Measurements from ENCODE around the gene ZNF318.
"Not testable (repeated sequence)": the region's sequence is repeated elsewhere in the genome, so short reads cannot be mapped to it uniquely, and the experiment has no call there.

Gene ZNF318

GRCh38 chr6:43306086-43306485, 63.4 kb downstream of the ZNF318 start:
- DNase-seq (ENCODE audit: low read depth): no peak
- TF ChIP-seq, protein P1, sequence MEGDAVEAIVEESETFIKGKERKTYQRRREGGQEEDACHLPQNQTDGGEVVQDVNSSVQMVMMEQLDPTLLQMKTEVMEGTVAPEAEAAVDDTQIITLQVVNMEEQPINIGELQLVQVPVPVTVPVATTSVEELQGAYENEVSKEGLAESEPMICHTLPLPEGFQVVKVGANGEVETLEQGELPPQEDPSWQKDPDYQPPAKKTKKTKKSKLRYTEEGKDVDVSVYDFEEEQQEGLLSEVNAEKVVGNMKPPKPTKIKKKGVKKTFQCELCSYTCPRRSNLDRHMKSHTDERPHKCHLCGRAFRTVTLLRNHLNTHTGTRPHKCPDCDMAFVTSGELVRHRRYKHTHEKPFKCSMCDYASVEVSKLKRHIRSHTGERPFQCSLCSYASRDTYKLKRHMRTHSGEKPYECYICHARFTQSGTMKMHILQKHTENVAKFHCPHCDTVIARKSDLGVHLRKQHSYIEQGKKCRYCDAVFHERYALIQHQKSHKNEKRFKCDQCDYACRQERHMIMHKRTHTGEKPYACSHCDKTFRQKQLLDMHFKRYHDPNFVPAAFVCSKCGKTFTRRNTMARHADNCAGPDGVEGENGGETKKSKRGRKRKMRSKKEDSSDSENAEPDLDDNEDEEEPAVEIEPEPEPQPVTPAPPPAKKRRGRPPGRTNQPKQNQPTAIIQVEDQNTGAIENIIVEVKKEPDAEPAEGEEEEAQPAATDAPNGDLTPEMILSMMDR (conservative IDR thresholded peaks at IDR 0.05; ENCODE audit: low read depth, low read length): no peak
- H3K4me3 ChIP-seq (ENCODE audit: low read depth, low read length): no peak overlapping the region

GRCh38 chr6:43304882-43305281, 64.6 kb downstream of the ZNF318 start:
- H3K4me3 ChIP-seq (ENCODE audit: low read depth, low read length): no peak overlapping the region
- no peak for DNase-seq (ENCODE audit: low read depth)
- TF ChIP-seq, protein P1 (conservative IDR thresholded peaks at IDR 0.05; ENCODE audit: low read depth, low read length): no peak

DNA sequence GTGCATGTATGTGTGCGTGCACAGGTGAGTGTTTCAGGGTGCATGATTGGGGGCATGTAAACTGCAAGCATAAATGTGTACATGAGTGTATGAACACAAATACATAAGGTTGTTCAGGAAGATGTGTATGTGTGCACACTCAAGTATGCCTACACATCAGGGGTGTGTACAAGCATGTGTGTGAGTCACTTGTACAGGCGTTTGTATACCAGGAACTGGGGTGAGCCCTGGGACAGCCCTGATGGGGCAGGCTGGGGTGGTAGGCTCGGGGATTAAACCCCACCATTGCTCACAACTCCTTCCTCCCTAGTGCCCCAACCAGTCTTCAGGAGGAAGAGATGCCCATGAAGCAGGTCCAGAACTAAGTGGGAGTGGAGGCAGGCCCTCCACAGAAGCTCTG, 65.1 kb downstream of the ZNF318 start:
- H3K4me3 ChIP-seq (ENCODE audit: low read depth, low read length): no peak overlapping the region
- DNase-seq (ENCODE audit: low read depth): no peak
- TF ChIP-seq, protein P1 (conservative IDR thresholded peaks at IDR 0.05; ENCODE audit: low read depth, low read length): no peak

- no peak for DNase-seq (ENCODE audit: low read depth)
- no peak overlapping the region for H3K4me3 ChIP-seq (ENCODE audit: low read depth, low read length)
- TF ChIP-seq, protein P1 (conservative IDR thresholded peaks at IDR 0.05; ENCODE audit: low read depth, low read length): no peak
These were observed 65.6 kb downstream of the ZNF318 start for GRCh38 chr6:43303751-43304331.

- DNase-seq (ENCODE audit: low read depth); H3K4me3 ChIP-seq (ENCODE audit: low read depth, low read length): not testable (repeated sequence)
These were observed 66.4 kb downstream of the ZNF318 start for GRCh38 chr6:43303006-43303405.

GRCh38 chr6:43302126-43302525, 67.3 kb downstream of the ZNF318 start:
- H3K4me3 ChIP-seq (ENCODE audit: low read depth, low read length): no peak overlapping the region
- no peak for DNase-seq (ENCODE audit: low read depth)
- TF ChIP-seq, protein P1 (conservative IDR thresholded peaks at IDR 0.05; ENCODE audit: low read depth, low read length): no peak

DNA sequence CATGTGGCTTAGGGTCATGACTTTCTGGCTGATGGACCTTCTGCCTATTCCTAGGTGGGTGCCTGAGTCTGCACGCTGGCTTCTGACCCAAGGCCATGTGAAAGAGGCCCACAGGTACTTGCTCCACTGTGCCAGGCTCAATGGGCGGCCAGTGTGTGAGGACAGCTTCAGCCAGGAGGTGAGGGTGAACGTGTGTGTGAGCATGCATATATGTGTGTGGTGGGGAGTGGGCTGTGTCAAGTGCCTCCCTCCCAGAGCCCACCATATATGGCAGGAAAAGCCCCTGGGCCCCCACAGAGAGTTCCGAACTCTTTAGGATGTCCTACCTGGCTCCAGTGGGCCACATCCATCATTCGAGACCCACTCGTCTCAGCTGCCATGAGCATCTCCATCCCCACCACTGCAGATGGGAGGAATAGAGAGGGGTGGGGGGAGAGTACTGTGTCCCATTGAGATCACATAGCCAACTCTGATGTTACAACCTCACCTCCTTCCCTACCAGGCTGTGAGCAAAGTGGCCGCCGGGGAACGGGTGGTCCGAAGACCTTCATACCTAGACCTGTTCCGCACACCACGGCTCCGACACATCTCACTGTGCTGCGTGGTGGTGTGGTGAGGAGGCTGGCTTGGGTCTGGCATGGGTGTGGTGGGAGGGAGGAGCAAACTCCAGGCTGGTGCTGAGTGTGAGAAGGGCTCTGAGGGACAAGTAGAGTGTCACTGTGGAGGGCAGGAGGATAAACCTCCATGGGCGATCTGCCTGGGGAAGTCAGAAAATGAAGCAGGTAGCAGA, 68.2 kb downstream of the ZNF318 start:
- H3K4me3 ChIP-seq (ENCODE audit: low read depth, low read length): no peak overlapping the region
- DNase-seq (ENCODE audit: low read depth): no peak
- TF ChIP-seq, protein P1 (conservative IDR thresholded peaks at IDR 0.05; ENCODE audit: low read depth, low read length): no peak
